Erythroblast (primary cell): Measurements from ENCODE around the gene ABHD4.

Experiments
- GATA1 ChIP-seq: IDR thresholded peaks from 2 replicates; pipeline ENCODE4 v1.6.1; 2011; ENCODE audit warnings: low read depth, mild to moderate bottlenecking, control low read depth, low read length, moderate library complexity
- POLR2A ChIP-seq: IDR thresholded peaks from 2 replicates; pipeline ENCODE4 v1.6.1; 2011; ENCODE audit warnings: mild to moderate bottlenecking, low read length

DNA sequence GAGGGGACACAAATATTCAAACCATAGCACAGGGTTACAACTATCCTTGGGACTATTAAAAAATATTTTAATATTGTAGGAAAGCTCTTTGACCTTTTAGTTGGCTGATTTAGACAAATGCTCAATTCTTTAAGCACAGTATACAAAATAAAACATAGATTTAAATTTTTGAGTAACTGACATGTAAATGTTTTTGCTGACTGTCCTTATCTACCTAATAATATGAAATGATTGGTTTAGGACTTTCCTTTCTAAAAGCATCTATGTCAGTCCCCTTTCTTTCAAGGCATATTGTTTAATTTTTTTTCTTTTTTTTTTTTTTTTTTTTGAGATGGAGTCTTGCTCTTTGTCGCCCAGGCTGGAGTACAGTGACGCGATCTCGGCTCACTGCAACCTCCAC is 62.6 kb downstream of the ABHD4 start:
- TF ChIP-seq POLR2A (no peak), GATA1 (no peak)
